Hematopoietic multipotent progenitor cell treated with erythropoietin and hydrocortisone succinate and interleukin-3 and kit ligand, for 8 days (in vitro differentiated cells): ENCODE measurements around the gene CTNNA2.
"Not testable (repeated sequence)": the region's sequence is repeated elsewhere in the genome, so short reads cannot be mapped to it uniquely, and the experiment has no call there.

Experiments
- DNase-seq: peaks from one replicate; pipeline ENCODE4 v3.0.0-alpha.2; 2015

CTNNA2 gene

DNA sequence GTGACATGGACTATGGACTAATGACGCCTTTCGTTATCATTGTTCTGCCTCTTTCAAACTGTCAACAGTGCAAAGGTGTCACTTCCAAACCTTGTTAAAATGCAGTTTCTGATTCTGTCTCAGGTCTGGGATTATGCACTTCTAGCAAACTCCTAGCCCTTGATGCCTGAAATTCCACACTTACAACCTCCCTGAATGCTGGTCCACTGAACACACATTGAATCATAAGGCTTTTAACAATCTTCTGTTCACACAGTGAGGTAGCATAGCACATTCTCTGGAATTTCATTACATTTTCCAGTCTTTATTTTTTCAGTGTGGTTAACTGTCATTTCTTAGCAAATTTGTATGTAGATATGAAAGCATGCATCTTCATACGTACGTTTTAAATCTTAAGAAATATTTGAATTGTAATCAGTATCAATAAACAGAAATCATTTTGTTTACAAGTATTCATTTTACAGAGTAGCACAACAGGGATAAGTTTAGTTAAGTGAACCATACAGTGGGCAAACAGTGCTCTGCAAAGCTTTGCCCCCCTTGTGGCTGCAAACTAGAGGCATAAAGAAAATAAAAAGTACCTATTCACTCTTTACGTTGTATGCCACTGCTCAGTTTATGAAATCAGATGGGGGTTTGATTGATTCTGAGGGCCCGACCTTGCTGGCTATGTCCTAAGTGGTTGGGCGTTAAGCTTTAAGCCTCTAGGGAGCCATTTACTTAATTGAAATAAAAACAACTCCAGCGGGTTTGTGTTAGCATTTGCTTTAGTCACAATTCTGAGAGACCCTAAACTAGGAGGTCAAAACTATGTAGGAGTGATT, 540.9 kb downstream of the CTNNA2 start:
- DNase-seq: no peak

DNA sequence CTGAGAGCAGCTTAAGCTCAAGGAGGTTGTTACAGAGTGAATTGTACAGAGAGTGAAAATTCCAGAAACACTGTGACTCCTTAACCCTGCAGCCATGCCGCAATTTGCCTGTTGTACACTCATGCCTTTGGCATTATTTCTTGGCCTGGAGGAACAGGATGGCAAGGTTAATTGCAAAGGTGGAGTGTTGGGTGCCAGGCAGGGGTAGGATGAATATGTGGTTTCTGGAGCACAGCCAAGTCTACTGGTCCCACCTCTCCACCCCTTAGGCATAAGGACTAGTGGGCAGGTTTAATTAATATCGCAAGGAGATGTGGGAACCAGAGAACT, 541.5 kb downstream of the CTNNA2 start:
- no peak for DNase-seq

DNA sequence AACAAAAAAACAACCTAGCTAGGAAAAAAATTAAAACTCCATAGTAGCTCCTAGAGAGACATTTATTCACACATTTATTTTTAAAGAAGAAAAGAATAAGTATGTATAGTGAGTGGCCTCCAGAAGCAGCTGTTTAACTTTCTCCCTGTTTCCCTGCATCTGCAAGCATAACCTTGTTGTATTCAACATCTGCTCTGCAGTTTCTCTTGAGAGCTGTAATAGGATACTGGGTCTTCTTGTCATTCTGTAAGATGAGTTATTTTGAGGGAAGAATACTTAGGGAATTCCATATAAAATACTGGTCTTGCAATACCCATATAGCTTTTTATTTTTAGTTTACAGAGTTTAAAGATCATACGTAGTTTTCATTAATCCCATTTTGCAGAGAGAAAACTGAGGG, 545.1 kb downstream of the CTNNA2 start:
- DNase-seq: no peak

GRCh38 chr2:80058562-80058961, 545.7 kb downstream of the CTNNA2 start:
- DNase-seq: no peak

- DNase-seq: no peak
Measured at GRCh38 chr2:80059447-80059846, 546.6 kb downstream of the CTNNA2 start.

DNA sequence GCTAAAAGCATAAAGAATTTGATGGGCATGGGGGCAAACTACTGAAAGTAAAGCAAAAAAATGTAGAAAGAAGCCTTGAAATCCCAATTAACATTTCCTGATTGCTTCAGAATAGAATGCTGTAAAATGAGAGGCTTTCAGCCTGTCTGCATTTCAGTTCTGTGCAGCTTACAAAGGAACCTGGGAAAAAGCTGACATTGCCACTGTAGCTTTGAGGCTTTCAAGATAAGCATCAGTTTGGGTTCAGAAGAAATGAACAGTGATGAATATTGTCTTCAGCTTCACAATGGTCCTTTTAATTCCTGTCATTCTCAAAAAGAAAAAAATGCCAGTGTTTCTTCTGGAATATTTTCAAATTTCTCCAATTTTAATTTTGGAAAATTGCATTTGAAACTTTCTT, 549.0 kb downstream of the CTNNA2 start:
- no peak for DNase-seq

GRCh38 chr2:80062298-80062697, 549.4 kb downstream of the CTNNA2 start:
- no peak for DNase-seq

DNA sequence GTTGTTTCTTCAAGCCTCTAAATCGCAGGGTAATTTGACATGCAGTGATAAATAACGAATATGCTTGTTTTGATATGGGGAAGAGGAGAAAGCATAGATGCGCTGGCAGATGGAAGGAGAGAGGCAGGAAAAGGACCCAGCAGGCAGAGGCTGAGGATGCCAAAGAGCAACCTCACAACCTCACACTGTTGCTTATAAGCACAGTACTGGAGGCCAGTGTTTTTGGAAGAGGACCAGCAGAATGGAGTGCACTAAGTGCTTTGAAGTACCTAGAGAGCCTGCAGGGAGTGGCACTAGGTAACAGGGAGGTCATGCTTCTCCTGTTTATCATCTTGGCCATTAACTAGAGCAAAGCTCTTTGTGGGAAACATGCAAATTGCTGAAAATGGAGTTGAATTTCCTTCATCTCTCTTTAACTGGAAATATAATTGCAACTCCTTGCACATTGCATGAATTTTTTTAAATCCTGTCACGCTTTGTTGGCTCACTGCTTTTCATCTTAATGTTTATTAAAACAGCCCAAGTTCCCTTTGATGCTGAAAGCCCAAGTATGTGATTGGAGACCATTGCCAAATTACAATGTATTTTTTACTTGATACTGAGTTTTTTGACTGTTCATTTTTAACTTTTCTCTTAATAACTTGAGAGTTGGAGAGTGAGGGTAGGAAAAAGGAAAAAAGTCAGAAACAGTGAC, 555.3 kb downstream of the CTNNA2 start:
- DNase-seq: no peak

GRCh38 chr2:80070587-80070986, 557.7 kb downstream of the CTNNA2 start:
- DNase-seq: no peak

GRCh38 chr2:80071941-80072340, 559.1 kb downstream of the CTNNA2 start:
- no peak for DNase-seq

- peak; percentile 64 for DNase-seq
Measured at GRCh38 chr2:80073134-80073561, 560.3 kb downstream of the CTNNA2 start.

DNA sequence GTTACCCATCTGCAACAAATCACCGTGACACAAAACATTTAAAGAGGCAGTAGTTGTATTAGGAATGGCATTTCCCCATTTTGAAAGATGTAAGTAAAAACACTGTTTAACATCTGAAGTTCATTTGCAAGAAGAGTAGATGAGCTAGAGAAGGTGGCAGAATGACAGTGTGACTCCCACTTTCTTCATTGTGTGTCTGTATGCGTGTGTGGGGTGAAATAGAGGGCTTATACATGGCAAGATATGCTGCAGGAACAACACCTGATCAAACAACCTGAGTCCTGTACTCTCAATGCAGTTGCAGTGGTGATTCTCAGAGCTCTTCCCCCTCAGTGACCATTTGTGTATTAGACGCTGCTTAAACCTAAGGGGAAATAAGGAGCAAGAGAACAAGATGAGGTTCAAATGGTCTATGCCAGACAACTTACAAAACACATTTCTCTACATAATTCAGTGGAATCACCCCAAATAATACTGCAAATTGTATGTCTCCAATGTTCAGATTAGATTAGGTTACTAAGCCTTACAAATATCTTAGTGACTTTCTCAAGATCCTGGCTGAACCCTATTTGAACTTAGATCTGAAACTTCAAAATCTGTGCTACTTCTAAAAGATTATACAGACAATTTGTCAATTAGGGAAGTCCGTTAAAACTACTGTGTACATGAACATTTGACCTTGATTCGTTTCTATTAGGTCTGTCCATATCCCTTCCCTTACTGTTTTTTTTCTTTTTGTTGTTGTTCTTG, 561.6 kb downstream of the CTNNA2 start:
- DNase-seq: no peak

DNA sequence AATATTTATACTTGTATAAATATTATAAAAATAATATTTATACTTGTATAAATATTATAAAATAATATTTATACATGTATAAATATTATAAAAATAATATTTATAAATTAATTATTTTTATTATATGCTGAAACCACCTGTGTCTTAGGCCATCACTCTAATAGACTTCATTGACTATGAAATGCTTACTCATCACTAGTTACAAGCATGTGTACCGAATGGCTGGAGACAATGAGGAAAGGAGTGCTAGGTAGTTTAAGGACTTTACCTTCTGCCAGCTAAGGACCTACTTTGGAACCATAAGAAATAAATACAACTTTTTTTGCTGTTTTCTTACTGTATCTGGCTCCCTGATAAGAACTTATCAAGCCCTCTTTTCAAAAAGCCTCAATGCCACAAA, 562.9 kb downstream of the CTNNA2 start:
- no peak for DNase-seq

GRCh38 chr2:80078290-80079036, 565.6 kb downstream of the CTNNA2 start:
- DNase-seq: no peak

- DNase-seq: no peak
Measured at GRCh38 chr2:80080957-80081356, 568.1 kb downstream of the CTNNA2 start.

- no peak for DNase-seq
Measured at GRCh38 chr2:80086831-80087230, 574.0 kb downstream of the CTNNA2 start.

GRCh38 chr2:80091237-80091636, 578.4 kb downstream of the CTNNA2 start:
- no peak for DNase-seq

- DNase-seq: no peak
Measured at GRCh38 chr2:80092474-80092873, 579.6 kb downstream of the CTNNA2 start.

DNA sequence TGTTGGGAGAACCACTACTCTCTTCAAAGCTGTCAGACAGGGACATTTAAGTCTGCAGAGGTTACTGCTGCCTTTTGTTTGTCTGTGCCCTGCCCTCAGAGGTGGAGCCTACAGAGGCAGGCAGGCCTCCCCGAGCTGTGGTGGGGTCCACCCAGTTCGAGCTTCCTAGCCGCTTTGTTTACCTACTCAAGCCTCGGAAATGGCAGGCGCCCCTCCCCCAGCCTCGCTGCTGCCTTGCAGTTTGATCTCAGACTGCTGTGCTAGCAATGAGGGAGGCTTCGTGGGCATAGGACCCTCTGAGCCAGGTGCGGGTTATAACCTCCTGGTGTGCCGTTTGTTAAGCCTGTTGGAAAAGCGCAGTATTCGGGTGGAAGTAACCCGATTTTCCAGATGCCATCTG, 585.7 kb downstream of the CTNNA2 start:
- not testable (repeated sequence) for DNase-seq

DNA sequence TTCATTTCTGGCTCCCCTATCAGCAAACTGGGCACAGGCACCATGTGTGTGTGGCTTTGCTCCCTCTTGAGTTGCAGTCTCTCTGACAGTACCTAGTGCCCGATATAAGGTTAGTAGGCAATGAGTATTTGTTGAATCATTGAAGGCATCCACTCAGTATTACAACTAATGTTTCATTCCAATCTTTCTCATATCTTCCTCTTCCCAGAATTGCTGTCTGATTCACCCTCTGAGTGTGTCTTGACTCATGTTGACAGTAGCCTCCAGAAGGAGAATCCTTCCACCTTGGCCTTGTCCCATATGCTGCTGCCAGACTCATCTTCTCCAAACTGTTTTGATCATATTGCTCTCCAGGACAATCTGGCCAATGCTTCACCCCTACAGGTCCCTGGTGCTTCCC, 589.2 kb downstream of the CTNNA2 start:
- no peak for DNase-seq

- DNase-seq: no peak
Measured at GRCh38 chr2:80105015-80105640, 592.3 kb downstream of the CTNNA2 start.

- no peak for DNase-seq
Measured at GRCh38 chr2:80111185-80111584, 598.3 kb downstream of the CTNNA2 start.

GRCh38 chr2:80112790-80113189, 599.9 kb downstream of the CTNNA2 start:
- no peak for DNase-seq
